ENCODE measurements around the gene LRP1. TPM values are rescaled to one million over a fixed set of nuclear protein-coding genes. Genes with fewer than 3 reads are reported as not detected.

The LRP1 gene
- total and polyA plus RNA-seq, 2 experiments from 2014 or later, result 26.6 to 145 TPM

DNA sequence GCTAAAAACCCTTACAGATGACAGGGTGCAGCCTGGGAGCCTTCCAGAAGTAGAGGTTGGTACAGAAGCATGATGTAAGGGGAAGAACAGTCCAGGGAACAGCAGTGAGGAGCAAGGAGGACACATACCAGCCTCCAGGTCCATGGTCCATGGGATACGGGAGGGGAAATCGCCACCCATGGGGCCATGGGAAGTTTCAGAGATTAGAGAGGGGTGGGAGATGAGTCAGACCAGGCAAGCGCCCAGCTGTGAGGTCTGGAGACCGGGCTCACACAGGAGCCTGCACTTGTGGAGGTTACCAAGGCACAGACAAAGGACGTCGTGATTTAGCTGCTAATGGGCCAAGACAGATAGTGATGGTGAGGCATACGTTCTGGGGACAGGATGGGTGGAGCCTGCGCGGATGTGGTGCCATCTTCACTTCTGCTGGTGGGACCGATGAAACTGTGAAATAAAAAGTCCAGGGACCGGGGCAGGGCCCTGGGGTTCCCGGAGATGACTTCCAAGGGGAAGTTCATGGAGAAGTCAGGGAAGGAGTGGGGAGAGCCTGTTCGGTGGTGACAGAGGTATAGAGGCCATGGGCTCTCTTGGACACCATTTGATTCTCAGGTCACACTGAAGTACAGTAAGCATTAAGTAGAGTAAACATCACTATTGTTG, 36.8 kb downstream of the LRP1 start:
- Mint-ChIP-seq H3K36me3 (ENCODE audit: low read depth) (peaks cover 94% of the 10 kb centered on the region), H3K27me3 (ENCODE audit: insufficient read depth, low read depth, poor library complexity) (peaks cover 11% of the 10 kb centered on the region), H3K4me1 (no peaks in the 10 kb centered on the region), H3K9me3 (no peaks in the 10 kb centered on the region; the same call in 2 of the 3 replicates), H3K27ac (no peak overlapping the region), H3K4me3 (no peak overlapping the region)
- no peak overlapping the region for H2AFZ ChIP-seq
- DNase-seq (ENCODE audit: low spot score) (no peak), ATAC-seq (no peak)
- H3F3A ChIP-seq (replicated peaks; ENCODE audit: low read depth), result peaks cover 9% of the 10 kb centered on the region; the same call in 1 of the 2 replicates
- H3K36me3 ChIP-seq (ENCODE audit: insufficient read depth), result peaks cover 53% of the 10 kb centered on the region
- H3K4me1 ChIP-seq (ENCODE audit: insufficient read depth), result no peaks in the 10 kb centered on the region
- H3K4me3 ChIP-seq, result no peak overlapping the region
- H3K4me2 ChIP-seq, result no peak overlapping the region
- peaks cover 3% of the 10 kb centered on the region; the same call in 1 of the 2 replicates for H4K20me1 ChIP-seq (replicated peaks; ENCODE audit: insufficient read depth)
- no peaks in the 10 kb centered on the region for H3K9me2 ChIP-seq (ENCODE audit: insufficient read depth)
- H3K27me3 ChIP-seq (ENCODE audit: insufficient read depth), result no peaks in the 10 kb centered on the region
- no peak for TF ChIP-seq ZNF331 (CRISPR knock-in tag; IDR thresholded peaks at IDR 0.05; ENCODE audit: low read depth)
- H3K79me2 ChIP-seq (replicated peaks; ENCODE audit: insufficient read depth), result no peaks in the 10 kb centered on the region
- no peak overlapping the region for H3K27ac ChIP-seq (ENCODE audit: low read depth)

DNA sequence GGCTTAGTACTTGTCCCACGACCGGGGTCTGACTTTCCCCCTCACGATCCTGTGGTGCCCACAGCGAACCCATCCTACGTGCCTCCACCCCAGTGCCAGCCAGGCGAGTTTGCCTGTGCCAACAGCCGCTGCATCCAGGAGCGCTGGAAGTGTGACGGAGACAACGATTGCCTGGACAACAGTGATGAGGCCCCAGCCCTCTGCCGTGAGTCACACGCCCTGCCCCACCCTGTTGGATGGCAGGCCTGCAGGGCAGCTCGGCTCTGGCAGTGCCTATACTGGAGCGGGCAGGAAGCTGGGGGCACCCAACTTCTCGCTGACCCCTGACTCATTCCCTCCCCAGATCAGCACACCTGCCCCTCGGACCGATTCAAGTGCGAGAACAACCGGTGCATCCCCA, 37.5 kb downstream of the LRP1 start:
- peaks cover 8% of the 10 kb centered on the region; the same call in 1 of the 2 replicates for H4K20me1 ChIP-seq (replicated peaks; ENCODE audit: insufficient read depth)
- peaks cover 48% of the 10 kb centered on the region for H3K36me3 ChIP-seq (ENCODE audit: insufficient read depth)
- H3K79me2 ChIP-seq (replicated peaks; ENCODE audit: insufficient read depth), result no peaks in the 10 kb centered on the region
- no peak for ATAC-seq
- H3K36me3 Mint-ChIP-seq (ENCODE audit: low read depth), result peaks cover 94% of the 10 kb centered on the region
- H3K4me1 ChIP-seq (ENCODE audit: insufficient read depth), result no peaks in the 10 kb centered on the region
- H3K9me2 ChIP-seq (ENCODE audit: insufficient read depth), result no peaks in the 10 kb centered on the region
- H3K27me3 Mint-ChIP-seq (ENCODE audit: insufficient read depth, low read depth, poor library complexity), result peaks cover 11% of the 10 kb centered on the region
- no peak overlapping the region for H3K27ac Mint-ChIP-seq
- H3F3A ChIP-seq (replicated peaks; ENCODE audit: low read depth), result peaks cover 9% of the 10 kb centered on the region; the same call in 1 of the 2 replicates
- H3K9me3 Mint-ChIP-seq, result no peaks in the 10 kb centered on the region; the same call in 2 of the 3 replicates
- no peak overlapping the region for H3K27ac ChIP-seq (ENCODE audit: low read depth)
- no peak overlapping the region for H3K4me3 Mint-ChIP-seq
- H2AFZ ChIP-seq, result no peak overlapping the region
- H3K4me3 ChIP-seq, result no peak overlapping the region
- H3K4me1 Mint-ChIP-seq, result no peaks in the 10 kb centered on the region
- H3K27me3 ChIP-seq (ENCODE audit: insufficient read depth), result no peaks in the 10 kb centered on the region
- no peak overlapping the region for H3K4me2 ChIP-seq
- no peak for DNase-seq (ENCODE audit: low spot score)
- no peak for TF ChIP-seq POLR2AphosphoS5 (IDR thresholded peaks at IDR 0.05; ENCODE audit: low read depth)
- no peak for TF ChIP-seq ZNF331 (CRISPR knock-in tag; IDR thresholded peaks at IDR 0.05; ENCODE audit: low read depth)
- TF ChIP-seq, protein P1, sequence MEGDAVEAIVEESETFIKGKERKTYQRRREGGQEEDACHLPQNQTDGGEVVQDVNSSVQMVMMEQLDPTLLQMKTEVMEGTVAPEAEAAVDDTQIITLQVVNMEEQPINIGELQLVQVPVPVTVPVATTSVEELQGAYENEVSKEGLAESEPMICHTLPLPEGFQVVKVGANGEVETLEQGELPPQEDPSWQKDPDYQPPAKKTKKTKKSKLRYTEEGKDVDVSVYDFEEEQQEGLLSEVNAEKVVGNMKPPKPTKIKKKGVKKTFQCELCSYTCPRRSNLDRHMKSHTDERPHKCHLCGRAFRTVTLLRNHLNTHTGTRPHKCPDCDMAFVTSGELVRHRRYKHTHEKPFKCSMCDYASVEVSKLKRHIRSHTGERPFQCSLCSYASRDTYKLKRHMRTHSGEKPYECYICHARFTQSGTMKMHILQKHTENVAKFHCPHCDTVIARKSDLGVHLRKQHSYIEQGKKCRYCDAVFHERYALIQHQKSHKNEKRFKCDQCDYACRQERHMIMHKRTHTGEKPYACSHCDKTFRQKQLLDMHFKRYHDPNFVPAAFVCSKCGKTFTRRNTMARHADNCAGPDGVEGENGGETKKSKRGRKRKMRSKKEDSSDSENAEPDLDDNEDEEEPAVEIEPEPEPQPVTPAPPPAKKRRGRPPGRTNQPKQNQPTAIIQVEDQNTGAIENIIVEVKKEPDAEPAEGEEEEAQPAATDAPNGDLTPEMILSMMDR (conservative IDR thresholded peaks at IDR 0.05; ENCODE audit: low read depth in 2 of 2), result no peak
- no peak for TF ChIP-seq EZH2 (IDR thresholded peaks at IDR 0.05; ENCODE audit: low read depth, unreplicated experiment)
- TF ChIP-seq EZH2phosphoT487 (IDR thresholded peaks at IDR 0.05; ENCODE audit: unreplicated experiment), result no peak
- TF ChIP-seq ZNF114 (CRISPR knock-in tag; IDR thresholded peaks at IDR 0.05), result no peak
- TF ChIP-seq, protein P2, sequence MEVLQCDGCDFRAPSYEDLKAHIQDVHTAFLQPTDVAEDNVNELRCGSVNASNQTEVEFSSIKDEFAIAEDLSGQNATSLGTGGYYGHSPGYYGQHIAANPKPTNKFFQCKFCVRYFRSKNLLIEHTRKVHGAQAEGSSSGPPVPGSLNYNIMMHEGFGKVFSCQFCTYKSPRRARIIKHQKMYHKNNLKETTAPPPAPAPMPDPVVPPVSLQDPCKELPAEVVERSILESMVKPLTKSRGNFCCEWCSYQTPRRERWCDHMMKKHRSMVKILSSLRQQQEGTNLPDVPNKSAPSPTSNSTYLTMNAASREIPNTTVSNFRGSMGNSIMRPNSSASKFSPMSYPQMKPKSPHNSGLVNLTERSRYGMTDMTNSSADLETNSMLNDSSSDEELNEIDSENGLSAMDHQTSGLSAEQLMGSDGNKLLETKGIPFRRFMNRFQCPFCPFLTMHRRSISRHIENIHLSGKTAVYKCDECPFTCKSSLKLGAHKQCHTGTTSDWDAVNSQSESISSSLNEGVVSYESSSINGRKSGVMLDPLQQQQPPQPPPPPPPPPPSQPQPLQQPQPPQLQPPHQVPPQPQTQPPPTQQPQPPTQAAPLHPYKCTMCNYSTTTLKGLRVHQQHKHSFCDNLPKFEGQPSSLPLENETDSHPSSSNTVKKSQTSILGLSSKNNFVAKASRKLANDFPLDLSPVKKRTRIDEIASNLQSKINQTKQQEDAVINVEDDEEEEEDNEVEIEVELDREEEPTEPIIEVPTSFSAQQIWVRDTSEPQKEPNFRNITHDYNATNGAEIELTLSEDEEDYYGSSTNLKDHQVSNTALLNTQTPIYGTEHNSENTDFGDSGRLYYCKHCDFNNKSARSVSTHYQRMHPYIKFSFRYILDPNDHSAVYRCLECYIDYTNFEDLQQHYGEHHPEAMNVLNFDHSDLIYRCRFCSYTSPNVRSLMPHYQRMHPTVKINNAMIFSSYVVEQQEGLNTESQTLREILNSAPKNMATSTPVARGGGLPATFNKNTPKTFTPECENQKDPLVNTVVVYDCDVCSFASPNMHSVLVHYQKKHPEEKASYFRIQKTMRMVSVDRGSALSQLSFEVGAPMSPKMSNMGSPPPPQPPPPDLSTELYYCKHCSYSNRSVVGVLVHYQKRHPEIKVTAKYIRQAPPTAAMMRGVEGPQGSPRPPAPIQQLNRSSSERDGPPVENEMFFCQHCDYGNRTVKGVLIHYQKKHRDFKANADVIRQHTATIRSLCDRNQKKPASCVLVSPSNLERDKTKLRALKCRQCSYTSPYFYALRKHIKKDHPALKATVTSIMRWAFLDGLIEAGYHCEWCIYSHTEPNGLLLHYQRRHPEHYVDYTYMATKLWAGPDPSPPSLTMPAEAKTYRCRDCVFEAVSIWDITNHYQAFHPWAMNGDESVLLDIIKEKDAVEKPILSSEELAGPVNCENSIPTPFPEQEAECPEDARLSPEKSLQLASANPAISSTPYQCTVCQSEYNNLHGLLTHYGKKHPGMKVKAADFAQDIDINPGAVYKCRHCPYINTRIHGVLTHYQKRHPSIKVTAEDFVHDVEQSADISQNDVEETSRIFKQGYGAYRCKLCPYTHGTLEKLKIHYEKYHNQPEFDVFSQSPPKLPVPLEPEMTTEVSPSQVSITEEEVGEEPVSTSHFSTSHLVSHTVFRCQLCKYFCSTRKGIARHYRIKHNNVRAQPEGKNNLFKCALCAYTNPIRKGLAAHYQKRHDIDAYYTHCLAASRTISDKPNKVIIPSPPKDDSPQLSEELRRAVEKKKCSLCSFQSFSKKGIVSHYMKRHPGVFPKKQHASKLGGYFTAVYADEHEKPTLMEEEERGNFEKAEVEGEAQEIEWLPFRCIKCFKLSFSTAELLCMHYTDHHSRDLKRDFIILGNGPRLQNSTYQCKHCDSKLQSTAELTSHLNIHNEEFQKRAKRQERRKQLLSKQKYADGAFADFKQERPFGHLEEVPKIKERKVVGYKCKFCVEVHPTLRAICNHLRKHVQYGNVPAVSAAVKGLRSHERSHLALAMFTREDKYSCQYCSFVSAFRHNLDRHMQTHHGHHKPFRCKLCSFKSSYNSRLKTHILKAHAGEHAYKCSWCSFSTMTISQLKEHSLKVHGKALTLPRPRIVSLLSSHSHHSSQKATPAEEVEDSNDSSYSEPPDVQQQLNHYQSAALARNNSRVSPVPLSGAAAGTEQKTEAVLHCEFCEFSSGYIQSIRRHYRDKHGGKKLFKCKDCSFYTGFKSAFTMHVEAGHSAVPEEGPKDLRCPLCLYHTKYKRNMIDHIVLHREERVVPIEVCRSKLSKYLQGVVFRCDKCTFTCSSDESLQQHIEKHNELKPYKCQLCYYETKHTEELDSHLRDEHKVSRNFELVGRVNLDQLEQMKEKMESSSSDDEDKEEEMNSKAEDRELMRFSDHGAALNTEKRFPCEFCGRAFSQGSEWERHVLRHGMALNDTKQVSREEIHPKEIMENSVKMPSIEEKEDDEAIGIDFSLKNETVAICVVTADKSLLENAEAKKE (CRISPR knock-in tag; IDR thresholded peaks at IDR 0.05), result no peak
- TF ChIP-seq JUNB (IDR thresholded peaks at IDR 0.05; ENCODE audit: unreplicated experiment), result no peak
- TF ChIP-seq NANOG (IDR thresholded peaks at IDR 0.05; ENCODE audit: borderline replicate concordance), result no peak
- TF ChIP-seq, protein P3, sequence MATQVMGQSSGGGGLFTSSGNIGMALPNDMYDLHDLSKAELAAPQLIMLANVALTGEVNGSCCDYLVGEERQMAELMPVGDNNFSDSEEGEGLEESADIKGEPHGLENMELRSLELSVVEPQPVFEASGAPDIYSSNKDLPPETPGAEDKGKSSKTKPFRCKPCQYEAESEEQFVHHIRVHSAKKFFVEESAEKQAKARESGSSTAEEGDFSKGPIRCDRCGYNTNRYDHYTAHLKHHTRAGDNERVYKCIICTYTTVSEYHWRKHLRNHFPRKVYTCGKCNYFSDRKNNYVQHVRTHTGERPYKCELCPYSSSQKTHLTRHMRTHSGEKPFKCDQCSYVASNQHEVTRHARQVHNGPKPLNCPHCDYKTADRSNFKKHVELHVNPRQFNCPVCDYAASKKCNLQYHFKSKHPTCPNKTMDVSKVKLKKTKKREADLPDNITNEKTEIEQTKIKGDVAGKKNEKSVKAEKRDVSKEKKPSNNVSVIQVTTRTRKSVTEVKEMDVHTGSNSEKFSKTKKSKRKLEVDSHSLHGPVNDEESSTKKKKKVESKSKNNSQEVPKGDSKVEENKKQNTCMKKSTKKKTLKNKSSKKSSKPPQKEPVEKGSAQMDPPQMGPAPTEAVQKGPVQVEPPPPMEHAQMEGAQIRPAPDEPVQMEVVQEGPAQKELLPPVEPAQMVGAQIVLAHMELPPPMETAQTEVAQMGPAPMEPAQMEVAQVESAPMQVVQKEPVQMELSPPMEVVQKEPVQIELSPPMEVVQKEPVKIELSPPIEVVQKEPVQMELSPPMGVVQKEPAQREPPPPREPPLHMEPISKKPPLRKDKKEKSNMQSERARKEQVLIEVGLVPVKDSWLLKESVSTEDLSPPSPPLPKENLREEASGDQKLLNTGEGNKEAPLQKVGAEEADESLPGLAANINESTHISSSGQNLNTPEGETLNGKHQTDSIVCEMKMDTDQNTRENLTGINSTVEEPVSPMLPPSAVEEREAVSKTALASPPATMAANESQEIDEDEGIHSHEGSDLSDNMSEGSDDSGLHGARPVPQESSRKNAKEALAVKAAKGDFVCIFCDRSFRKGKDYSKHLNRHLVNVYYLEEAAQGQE (IDR thresholded peaks at IDR 0.05; ENCODE audit: unreplicated experiment), result no peak
